ENCODE results near the gene STARD7. TPM values are rescaled to one million over a fixed set of nuclear protein-coding genes. Genes with fewer than 3 reads are reported as not detected.

Gene STARD7, protein sequence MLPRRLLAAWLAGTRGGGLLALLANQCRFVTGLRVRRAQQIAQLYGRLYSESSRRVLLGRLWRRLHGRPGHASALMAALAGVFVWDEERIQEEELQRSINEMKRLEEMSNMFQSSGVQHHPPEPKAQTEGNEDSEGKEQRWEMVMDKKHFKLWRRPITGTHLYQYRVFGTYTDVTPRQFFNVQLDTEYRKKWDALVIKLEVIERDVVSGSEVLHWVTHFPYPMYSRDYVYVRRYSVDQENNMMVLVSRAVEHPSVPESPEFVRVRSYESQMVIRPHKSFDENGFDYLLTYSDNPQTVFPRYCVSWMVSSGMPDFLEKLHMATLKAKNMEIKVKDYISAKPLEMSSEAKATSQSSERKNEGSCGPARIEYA
- total RNA-seq: 113 and 130 TPM in 2 replicates

DNA sequence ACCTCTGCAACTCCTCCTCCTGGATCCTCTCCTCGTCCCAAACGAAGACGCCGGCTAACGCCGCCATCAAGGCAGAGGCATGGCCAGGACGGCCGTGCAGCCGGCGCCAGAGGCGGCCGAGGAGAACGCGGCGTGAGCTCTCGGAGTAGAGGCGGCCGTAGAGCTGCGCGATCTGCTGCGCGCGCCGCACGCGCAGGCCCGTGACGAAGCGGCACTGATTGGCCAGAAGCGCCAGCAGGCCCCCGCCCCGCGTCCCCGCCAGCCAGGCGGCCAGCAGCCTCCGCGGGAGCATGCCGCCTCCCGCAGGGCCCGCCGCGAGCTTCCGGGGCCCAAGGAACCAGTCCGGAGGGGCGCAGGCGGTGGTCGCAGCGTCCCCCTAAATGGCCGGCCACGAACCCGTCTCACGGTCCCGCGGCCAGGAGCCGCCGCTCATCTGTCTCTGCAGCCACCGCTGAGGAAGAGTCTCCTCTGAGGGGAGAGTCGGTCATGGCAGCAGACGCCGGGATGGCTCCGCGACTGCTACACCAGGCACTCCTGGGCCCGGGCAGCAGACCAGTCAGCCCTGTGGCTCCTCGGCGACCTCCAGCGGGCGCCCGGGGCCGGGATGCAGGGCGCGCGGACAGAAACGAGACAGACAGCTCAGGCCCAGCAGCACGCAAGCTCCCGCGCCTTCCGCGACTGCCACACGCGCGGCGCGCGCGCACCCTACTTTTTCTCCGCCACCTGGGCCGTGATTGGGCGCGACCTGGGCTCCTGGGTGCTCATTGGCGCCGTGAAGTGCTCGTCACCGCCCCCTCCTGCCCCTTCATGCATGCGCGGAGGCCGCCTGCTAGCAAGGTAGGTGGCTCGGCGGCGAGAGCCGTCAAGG lies at the start of gene STARD7:
Gene STARD7, minus strand, starts transcription at position 685 of the 868 bp plus-strand sequence. Its CDS starts 393 bp downstream, at position 292.

DNA sequence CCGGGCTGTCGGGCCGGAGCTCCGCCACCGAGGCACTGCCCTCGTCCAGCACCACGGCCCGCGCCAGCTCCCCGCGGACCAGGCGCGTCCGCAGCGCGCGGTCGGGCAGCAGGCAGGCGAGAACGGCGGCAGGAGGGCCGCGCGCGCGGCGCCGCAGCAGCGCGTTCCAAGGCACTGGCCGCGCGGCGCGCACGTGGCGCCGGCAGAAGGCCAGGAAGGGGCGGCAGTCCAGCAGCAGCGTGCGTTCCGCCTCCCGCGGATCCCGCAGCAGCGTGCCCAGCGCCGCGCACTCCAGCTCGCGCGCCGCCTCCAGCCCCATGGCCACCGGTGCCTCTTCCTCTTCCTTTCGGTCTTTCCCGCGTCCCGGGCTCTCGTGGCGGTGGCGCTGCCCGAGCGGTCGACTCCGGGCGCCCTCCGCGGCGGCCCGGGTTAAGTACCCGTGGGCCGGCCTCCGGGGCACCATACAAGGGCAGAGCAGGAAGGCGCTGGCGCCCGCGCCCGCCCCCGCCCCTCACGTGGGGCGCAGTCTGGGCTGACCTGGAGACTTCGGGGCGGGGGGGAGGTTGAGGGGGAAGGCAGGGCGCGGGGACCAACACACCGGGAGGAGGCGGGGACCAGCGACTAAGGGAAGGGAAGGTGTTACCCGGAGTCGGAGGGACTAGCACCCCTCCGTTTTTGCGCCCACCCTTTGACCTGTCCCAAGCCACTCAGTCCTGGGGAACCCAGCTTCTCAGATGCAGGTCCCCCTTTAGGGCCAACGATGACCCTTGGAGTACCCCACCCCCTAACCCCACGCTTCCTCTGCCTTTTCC lies 63.4 kb downstream of the STARD7 start, which contains the start of gene DUSP2:
Gene DUSP2, minus strand, starts transcription at position 405 of the 812 bp plus-strand sequence. Its CDS starts 86 bp downstream, at position 319.

DNA sequence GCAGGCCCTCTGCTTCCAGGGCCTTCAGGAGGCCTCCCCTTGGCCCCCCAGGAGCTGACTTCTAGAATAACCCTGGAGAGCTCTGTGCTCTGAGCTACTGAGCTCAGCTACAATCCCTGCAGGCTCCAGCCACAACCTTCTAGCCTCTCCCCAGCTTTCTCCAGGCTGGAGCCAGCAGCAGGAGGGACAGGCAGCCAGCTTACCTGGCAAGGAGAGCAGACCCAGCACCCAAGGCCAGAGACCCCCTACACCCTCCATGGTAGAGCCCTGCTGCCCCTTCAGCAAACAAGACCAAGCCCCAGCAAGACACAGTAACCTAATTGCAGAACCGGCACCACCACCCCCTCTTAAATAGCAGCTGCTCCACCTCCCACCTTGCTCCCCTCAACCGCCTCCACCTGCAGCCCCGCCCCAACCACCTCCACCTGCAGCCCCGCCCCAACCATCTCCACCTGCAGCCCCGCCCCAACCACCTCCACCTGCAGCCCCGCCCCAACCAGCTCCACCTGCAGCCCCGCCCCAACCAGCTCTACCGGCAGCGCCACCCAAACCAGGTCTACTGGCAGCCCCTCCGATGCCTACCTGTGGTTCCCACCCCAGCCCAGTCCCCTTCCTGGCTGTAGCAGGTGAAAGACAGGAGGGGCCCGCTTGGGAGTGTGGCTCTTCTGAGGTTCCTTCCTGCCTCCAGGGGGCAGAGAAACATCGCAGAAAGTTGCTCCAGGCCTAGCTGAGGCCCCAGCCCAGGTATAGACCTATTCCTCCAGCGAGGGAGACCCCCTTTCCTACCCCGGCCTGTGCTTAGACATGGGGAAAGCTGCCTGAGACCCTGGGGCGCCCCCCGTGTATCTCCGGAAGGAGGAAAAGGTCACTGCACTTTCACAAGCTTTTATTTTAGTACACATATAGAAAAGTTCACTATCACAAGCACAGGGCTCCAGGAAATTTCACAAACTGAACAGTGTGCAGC lies 70.2 kb downstream of the STARD7 start, which contains the start of gene ASTL:
Gene ASTL, minus strand, starts transcription at position 324 of the 967 bp plus-strand sequence. Its CDS starts 66 bp downstream, at position 258.

Other genes with a start within 250 kb of the STARD7 start
- gene ANKRD36C, start 217.0 kb downstream of the STARD7 start, total RNA-seq: 28.8 and 58.8 TPM in 2 replicates
- gene GPAT2, start 173.9 kb downstream of the STARD7 start, total RNA-seq: 16.2 and 19.3 TPM in 2 replicates
- gene ADRA2B, start 92.3 kb downstream of the STARD7 start, total RNA-seq: not detected in 2 replicates
- 0.17 TPM in 1 of 2 replicates, not detected in the other for gene ASTL, start 70.3 kb downstream of the STARD7 start, total RNA-seq
- gene DUSP2, start 63.4 kb downstream of the STARD7 start, total RNA-seq: 0.15 and 2.0 TPM in 2 replicates
- gene TMEM127, start 57.2 kb upstream of the STARD7 start, total RNA-seq: 16.3 and 38.9 TPM in 2 replicates
- gene CIAO1, start 57.4 kb upstream of the STARD7 start, total RNA-seq: 92.1 and 93.5 TPM in 2 replicates
- gene SNRNP200, start 96.7 kb upstream of the STARD7 start, total RNA-seq: 54.9 and 72.9 TPM in 2 replicates
- 2.9 and 5.8 TPM in 2 replicates for gene ITPRIPL1, start 116.5 kb upstream of the STARD7 start, total RNA-seq
- 1.2 and 26.3 TPM in 2 replicates for gene NCAPH, start 126.9 kb upstream of the STARD7 start, total RNA-seq

Measured in smooth muscle cell of trachea (primary cell).